ENCODE results near the gene BMP2K.

DNA sequence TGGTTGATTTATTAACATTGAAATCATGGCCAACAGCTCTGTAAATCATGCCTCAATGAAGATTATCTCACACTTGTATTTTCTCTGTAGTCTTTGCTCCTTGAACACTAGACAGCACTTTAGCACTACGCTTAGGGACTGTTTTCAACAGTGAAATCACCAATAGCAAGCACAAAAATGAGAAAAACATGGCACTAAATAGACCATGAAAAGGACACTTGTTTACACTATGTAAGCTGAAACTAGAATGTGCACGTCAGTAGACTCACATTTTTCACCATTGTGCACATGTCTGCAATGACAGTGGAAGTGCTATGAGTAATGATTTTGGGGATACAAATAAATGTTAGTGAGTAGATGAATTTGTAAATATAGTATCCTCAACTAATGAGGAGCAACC, 3.1 kb downstream of the BMP2K start:
- TF ChIP-seq, protein P1, sequence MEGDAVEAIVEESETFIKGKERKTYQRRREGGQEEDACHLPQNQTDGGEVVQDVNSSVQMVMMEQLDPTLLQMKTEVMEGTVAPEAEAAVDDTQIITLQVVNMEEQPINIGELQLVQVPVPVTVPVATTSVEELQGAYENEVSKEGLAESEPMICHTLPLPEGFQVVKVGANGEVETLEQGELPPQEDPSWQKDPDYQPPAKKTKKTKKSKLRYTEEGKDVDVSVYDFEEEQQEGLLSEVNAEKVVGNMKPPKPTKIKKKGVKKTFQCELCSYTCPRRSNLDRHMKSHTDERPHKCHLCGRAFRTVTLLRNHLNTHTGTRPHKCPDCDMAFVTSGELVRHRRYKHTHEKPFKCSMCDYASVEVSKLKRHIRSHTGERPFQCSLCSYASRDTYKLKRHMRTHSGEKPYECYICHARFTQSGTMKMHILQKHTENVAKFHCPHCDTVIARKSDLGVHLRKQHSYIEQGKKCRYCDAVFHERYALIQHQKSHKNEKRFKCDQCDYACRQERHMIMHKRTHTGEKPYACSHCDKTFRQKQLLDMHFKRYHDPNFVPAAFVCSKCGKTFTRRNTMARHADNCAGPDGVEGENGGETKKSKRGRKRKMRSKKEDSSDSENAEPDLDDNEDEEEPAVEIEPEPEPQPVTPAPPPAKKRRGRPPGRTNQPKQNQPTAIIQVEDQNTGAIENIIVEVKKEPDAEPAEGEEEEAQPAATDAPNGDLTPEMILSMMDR (IDR thresholded peaks at IDR 0.05), result no peak
- TF ChIP-seq POLR2A (IDR thresholded peaks at IDR 0.05; ENCODE audit: low read length), result no peak
- no peak for TF ChIP-seq JUNB (IDR thresholded peaks at IDR 0.05)
- no peak for TF ChIP-seq KDM1A (IDR thresholded peaks at IDR 0.05; ENCODE audit: low read depth)
- TF ChIP-seq ZFP36 (IDR thresholded peaks at IDR 0.05; ENCODE audit: borderline replicate concordance, partially characterized antibody), result no peak
- TF ChIP-seq PHF8 (IDR thresholded peaks at IDR 0.05; ENCODE audit: borderline replicate concordance, low read depth), result no peak
- no peak for TF ChIP-seq RCOR1 (IDR thresholded peaks at IDR 0.05; ENCODE audit: low read depth, low read length)
- TF ChIP-seq BHLHE40 (IDR thresholded peaks at IDR 0.05; ENCODE audit: low read depth, low read length), result no peak

All from A549 (cell line).